GM12873 (cell line): ENCODE data around the gene ITSN2.

Experiments
- CTCF ChIP-seq: IDR thresholded peaks from 2 replicates; pipeline ENCODE4 v1.5.1; 2012; ENCODE audit warnings: low read depth, mild to moderate bottlenecking, moderate library complexity, low read length, control low read depth; ENCODE audit not compliant: insufficient read depth; ENCODE audit errors: missing control alignments

ITSN2 gene

GRCh38 chr2:24287171-24287570 is 73.2 kb downstream of the ITSN2 start:
- no peak for TF ChIP-seq CTCF

- TF ChIP-seq CTCF, result no peak
These were observed 74.7 kb downstream of the ITSN2 start for GRCh38 chr2:24285484-24286152.

- no peak for TF ChIP-seq CTCF
These were observed 79.7 kb downstream of the ITSN2 start for GRCh38 chr2:24280645-24281044.

GRCh38 chr2:24280161-24280560 is 80.2 kb downstream of the ITSN2 start:
- no peak for TF ChIP-seq CTCF

GRCh38 chr2:24276349-24276899 is 83.9 kb downstream of the ITSN2 start:
- TF ChIP-seq CTCF, result no peak

- no peak for TF ChIP-seq CTCF
These were observed 85.5 kb downstream of the ITSN2 start for GRCh38 chr2:24274809-24275208.

- TF ChIP-seq CTCF, result no peak
These were observed 86.7 kb downstream of the ITSN2 start for GRCh38 chr2:24273598-24273997.

DNA sequence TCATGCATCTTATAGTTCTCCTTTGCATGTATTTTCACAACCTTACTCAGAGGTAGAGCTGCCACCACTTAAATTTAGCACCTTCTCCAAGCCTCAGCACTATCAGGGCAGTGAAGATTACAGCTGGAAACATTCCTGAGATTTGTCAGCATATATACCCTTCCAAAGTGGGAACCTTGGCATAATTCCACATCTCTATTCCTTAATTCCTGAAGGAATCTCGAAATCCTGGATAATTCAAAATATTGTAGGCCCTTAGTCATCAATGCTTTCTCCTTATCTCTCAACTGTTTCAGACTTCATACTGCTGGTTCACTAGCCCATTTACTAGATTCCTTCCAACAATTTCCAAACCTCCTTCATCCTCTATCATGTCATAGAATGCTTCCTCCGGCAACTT is 87.4 kb downstream of the ITSN2 start:
- TF ChIP-seq CTCF, result no peak
